ENCODE results near the gene TM4SF1.
"Not testable (repeated sequence)": the region's sequence is repeated elsewhere in the genome, so short reads cannot be mapped to it uniquely, and the experiment has no call there.

Gene TM4SF1

GRCh38 chr3:149337486-149337885 is 40.0 kb downstream of the TM4SF1 start:
- not testable (repeated sequence) for DNase-seq

DNA sequence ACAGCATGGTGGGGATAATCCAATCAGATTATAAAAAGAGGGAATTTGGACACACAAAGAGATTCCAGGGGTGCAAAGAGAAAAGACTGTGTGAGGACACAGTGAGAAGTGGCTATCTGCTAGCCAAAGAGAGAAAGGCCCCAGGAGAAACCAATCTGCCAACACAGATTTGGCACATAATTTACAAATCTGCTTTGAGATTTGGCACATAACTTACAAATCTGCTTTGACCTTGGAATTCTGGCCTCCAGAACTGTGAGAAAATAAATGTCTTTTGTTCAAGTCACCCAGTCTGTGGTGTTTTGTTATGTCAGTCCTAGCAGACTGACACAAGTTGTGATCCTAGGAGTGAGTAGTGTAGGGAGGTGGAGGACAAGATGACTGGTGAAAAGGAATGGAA is 40.5 kb downstream of the TM4SF1 start:
- DNase-seq, result peak in 1 of 2 experiments; percentile 64

- no peak for DNase-seq
These were observed 44.1 kb downstream of the TM4SF1 start, which contains the start of gene TM4SF18 for GRCh38 chr3:149333176-149333859. TM4SF18 (minus strand) TSS chr3:149333636; CDS start chr3:149333382, 254 bp downstream.

- no peak for DNase-seq
These were observed 44.7 kb downstream of the TM4SF1 start for GRCh38 chr3:149332771-149333170.

- DNase-seq, result no peak
These were observed 45.2 kb downstream of the TM4SF1 start for GRCh38 chr3:149332227-149332765.

DNA sequence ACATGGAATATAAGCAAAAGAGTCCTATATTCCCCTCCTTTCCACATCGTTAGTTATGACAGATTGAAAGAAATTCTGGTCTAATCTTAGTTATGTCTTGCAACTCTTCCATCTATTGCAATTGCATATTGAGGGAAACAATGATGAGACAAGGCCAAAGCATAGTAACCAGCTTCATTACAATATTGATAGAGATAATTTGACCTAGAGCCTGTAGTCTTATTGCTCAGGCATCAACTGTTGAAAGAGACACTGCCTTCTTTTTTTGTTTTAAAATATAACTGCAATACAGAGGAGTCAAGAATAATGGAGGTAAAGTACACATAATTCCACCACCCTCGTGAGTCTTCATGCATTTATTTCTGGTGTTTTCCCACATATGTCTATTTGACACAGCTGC is 46.1 kb downstream of the TM4SF1 start:
- no peak for DNase-seq

DNA sequence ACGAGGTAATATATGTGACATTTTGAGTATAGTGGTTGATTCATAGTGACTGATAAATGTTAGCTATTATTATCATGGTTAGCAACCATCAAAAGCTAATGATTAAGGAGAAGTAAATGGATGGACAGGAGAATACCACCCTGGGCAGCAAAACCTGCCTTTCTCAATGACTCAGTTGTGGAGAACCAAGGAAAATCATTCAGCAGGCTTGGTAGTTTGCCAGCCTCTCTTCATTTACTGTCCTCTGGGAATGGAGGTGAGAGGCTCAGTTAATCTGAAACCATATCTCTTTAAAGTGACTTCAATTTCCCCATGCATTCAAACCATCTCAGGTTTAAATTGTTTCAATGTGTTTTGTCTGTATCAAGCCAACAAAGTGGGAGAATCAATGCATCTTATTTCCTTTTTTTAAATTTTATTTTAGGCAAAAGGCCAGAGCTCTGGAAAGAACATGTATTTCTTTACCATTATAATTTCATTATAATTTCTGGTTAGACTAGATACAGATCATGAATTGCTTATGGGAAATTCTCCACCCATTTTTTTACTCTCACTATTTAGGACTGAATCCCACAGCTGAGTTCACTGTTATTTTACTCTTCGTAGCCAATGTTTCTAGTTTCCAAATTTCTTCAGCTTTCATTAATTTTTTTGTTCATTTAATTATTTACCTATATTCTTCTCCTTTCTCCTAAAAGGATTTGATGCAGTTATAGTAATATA is 46.7 kb downstream of the TM4SF1 start:
- peak in 1 of 2 experiments; percentile 9 for DNase-seq

GRCh38 chr3:149327156-149327555 is 50.3 kb downstream of the TM4SF1 start:
- no peak for DNase-seq

- DNase-seq, result no peak
These were observed 51.9 kb downstream of the TM4SF1 start for GRCh38 chr3:149325581-149325980.

DNA sequence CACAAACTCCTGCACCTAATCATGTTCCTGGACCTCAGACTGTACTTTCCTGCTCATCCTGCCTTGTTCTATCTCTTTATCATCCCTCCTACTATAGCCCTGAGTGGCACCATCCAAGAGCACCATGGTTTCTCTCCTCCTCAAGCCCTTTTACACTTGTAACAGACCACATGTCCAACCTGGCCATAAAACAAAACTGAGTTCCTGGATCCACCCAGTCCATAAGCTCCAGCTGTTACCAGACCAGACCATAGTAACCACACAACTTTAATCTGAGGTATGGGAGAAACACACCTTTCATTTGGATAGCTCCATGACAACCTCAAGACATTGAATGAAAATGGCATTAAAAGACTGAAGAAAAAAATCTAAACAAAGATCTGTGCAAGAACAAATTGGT is 53.1 kb downstream of the TM4SF1 start:
- no peak for DNase-seq

- DNase-seq, result no peak
These were observed 55.8 kb downstream of the TM4SF1 start for GRCh38 chr3:149321640-149322039.

DNA sequence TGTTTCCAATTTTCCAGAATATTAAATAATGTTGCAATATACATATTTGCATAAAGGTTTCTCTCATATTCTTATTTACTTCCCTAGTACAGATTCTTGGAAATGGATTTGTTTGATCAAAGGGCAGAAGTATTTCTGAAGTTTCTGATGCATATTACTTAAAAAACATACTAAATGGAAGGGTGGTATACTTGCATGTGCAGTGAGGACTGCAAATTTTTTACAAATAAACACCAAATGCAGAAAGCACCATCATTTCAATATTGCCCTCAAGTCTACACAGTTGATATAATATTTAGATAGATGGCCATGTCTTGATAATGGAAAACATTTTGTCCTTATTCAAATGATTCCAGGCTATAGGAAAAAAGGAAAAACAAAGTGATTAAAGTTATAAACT is 56.3 kb downstream of the TM4SF1 start:
- no peak for DNase-seq

DNA sequence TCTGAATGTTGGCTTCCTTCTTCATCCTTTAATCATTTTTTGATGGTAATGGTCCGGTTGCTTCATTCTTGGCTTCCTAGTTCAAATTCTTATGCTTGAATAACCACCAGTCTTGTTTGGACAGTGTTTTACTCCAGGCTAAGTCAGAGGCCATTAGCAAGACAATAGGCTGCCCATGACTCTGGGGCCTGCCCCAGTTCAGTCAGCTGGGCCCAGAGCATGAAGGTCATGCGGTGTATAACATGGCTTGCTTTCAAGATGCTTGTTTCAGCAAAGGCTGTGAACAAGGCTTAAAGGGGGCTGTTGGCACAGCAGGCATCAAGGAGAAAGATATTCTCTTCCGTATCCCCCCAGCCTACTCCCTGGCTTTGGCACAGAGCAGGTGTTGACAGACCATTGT is 57.7 kb downstream of the TM4SF1 start:
- DNase-seq, result no peak
